Fibroblast of mammary gland (primary cell): Measurements from ENCODE around the gene NDRG3.

ENCODE experiments used
- DNase-seq: peaks from one replicate; pipeline ENCODE4 v3.0.0-alpha.2; 2010; ENCODE audit warnings: low read depth
- H3K4me3 ChIP-seq: 2 replicates; pipeline ENCODE4 v1.5.1; 2011; ENCODE audit warnings: low read depth, mild to moderate bottlenecking, low read length, moderate library complexity; ENCODE audit not compliant: control insufficient read depth
- CTCF ChIP-seq: conservative IDR thresholded peaks from 2 replicates; pipeline ENCODE4 v1.5.1; 2011; ENCODE audit warnings: low read depth, low read length, inconsistent platforms; ENCODE audit not compliant: control insufficient read depth, insufficient read depth

Gene NDRG3

GRCh38 chr20:36745927-36746659 is at the start of gene NDRG3:
NDRG3 (minus strand) TSS chr20:36746090; CDS start chr20:36721735, 24,355 bp downstream.
- H3K4me3 ChIP-seq = peak within 1 kb of the TSS; percentile 73
- TF ChIP-seq CTCF = no peak
- peak; percentile 88 for DNase-seq

- no peak for DNase-seq
- no peak overlapping the region for H3K4me3 ChIP-seq
- TF ChIP-seq CTCF = no peak
Observed at GRCh38 chr20:36794116-36794474, 48.2 kb upstream of the NDRG3 start.

- no peak for DNase-seq
- no peak overlapping the region for H3K4me3 ChIP-seq
- no peak for TF ChIP-seq CTCF
Observed at GRCh38 chr20:36793294-36794115, 47.6 kb upstream of the NDRG3 start.

GRCh38 chr20:36792422-36792821 is 46.5 kb upstream of the NDRG3 start:
- DNase-seq = peak; percentile 58
- no peak overlapping the region for H3K4me3 ChIP-seq
- TF ChIP-seq CTCF = peak; percentile 39

- no peak overlapping the region for H3K4me3 ChIP-seq
- TF ChIP-seq CTCF = no peak
- DNase-seq = no peak
Observed at GRCh38 chr20:36791862-36792261, 46.0 kb upstream of the NDRG3 start.

- no peak for DNase-seq
- TF ChIP-seq CTCF = no peak
- no peak overlapping the region for H3K4me3 ChIP-seq
Observed at GRCh38 chr20:36786663-36787062, 40.8 kb upstream of the NDRG3 start.
